ENCODE data around the gene TMEM72.

TMEM72 gene

GRCh38 chr10:44935201-44935965, 24.2 kb downstream of the TMEM72 start:
- no peak for DNase-seq

- no peak for DNase-seq
These were observed 24.8 kb downstream of the TMEM72 start for GRCh38 chr10:44935966-44936295.

- DNase-seq = no peak
These were observed 25.3 kb downstream of the TMEM72 start for GRCh38 chr10:44936314-44936975.

GRCh38 chr10:44937196-44938005, 26.3 kb downstream of the TMEM72 start:
- DNase-seq = no peak

DNA sequence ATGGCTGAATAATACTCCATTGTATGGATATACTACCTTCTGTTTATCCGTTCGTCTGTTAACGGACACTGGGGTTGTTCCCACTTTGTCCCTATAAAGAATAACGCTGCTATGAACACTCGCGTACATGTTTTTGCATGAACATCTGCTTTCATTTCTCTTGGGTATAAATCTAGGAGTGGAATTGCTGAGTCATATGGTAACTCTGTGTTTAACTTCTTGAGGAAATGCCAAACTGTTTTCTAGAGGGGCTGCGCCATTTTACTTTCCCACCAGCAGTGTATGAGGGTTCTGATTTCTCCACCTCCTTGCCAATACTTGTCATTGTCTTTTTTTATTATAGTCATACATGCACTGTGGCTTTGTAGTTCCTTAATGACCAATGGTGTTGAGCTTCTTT, 27.8 kb downstream of the TMEM72 start:
- DNase-seq = no peak

GRCh38 chr10:44939691-44940401, 28.7 kb downstream of the TMEM72 start:
- no peak for DNase-seq

DNA sequence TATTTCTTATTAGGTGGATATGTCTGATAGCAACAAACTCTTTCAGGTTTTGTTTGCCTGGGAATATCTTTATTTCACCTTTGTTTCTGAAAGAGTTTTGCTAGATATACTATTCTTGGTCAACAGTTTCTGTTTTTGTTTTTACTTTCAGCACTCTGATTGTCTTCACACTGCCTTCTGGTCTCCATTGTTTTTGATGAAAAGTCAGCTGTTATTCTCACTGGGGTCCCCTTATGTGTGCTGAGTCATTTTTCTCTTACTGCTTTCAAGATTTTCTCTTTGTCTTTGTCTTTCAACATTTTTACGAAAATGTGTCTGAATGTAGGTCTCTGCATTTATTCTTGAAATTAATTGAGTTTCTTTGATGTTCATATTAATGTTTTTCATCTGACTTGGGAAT, 33.2 kb downstream of the TMEM72 start:
- no peak for DNase-seq

DNA sequence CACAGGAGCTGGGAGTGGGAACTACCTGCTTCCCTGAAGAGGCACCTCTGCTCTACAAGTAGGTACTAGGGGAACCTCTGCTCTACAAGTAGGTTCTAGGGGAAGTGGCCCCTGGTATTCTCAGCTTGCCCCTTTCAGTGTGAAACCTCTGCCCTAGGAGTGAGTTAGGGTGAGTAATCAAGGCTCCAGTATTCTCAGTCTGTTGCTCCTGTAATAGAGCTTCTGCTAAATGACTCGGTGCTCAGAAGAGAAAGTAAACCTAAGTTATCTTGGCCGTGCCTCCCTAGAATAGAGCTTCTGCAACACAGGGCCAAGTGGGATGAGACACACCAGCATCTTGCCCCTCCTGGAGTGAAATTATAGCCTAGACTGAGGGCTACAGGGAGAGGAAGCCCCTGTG, 35.1 kb downstream of the TMEM72 start:
- DNase-seq = no peak

DNA sequence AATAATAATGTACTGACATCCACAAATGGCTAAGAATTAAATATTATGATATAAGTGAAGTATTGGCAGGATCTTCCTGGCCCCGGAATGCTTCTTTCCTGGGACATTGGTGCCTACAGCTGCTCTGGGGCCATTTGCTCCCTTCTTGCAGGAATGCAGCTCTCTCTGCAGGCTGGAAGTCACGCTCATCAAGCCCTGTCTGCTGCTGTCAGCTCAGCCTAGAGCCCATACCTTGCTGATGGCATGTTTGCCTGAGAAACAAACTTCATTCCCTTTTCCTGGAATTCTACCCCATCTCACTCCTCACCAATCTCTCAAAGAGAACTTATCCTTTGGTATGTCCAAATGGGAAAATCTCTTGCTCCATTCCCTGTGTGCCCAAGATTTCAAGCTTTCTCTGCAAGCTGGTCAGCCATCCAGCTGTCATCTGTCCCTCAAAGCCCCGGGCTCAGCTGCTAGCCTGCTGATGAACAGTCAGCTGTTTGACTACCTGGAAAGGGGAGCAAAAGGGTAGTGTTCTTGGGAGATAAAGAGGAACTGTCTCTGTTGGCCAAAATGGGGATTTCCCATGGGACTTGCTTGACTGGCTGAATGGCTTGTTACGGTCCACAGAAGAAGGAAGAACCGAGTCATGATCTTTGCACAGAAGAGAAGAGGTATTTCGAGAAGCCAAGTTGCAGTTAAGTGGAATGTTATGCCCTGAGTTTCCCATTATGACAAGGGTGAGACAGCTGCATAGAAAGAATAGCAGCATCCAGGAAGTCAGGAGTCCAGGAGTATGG, 36.4 kb downstream of the TMEM72 start:
- DNase-seq = no peak

- no peak for DNase-seq
These were observed 37.5 kb downstream of the TMEM72 start for GRCh38 chr10:44948642-44949041.

DNA sequence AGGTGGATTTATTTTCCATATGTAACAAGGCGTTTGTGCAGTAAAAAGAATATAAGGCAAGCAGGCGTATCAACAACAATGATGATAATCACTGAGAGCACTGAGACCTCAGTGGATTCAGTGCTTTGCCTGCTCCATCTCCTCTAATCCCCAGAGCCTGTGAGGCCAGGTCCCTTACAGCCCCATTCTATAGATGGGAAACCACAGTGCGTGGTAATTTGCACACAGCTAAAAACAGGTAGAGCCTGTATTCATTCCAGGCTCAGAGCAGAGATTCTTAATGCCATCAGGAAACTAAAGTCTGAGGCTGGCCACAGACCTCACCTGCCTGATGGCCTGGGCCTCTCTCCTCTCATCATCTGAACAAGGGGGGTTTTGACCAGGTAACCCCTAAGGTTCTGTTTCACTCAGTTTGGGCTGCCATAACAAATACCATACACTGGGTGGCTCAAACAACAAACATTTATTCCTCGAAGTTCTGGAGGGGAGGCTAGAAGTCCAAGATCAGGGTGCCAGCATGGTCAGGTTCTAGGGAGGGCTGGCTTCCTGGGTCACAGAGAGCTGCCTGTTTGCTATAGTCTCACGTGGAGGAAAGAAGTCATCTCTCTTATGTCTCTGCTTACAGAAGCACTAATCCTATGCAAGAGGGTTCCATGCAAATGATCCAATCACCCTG, 38.1 kb downstream of the TMEM72 start:
- DNase-seq = no peak

DNA sequence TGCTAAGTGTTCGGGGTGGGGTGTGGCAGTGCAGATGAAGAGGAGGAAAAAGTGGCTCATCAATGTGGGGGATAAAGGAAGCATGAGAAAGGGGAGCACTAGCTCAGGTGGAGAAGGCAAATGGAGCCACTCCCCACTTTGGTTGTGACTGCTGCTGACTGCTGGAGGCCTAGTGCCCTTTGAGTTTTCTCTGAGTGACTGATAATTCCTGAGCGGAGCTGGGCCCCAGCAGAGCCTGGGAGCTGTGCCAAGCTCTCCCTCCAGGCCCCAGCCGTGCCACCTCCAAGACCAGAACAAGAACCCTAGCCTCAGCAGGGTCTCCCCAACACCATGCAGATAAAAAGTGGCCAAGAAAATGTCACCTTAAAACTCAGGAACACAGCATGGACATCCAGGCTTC, 38.8 kb downstream of the TMEM72 start:
- no peak for DNase-seq

GRCh38 chr10:44950326-44951225, 39.4 kb downstream of the TMEM72 start:
- DNase-seq = no peak

DNA sequence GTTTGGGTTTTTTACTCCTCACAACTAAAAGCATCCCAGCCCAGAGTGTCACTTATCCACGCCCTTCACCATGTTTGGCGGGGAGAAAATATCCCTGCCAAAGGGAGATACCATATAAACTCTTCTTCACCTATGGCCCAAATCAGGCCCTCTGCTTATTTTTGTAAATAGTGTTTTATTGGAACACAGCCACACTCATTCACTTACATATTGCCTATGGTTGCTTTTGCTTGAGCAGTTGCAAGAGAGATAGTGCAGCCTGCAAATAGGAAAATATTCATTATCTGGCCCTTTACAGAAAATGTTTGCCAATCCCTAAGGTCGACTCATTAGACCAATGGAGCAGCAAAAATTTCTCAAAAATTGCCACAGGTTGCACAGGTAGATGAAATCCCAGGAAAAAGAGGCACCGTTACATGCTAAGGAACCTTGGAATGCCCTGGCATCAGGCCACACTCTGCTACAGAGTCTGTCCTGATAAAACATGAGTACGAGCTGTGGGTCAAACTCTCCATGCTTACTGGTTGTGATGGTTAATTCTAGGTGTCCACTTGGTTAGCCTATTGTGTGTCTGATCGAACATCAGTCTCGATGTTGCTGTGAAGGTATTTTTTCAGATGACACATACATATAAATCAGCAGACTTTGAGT, 40.6 kb downstream of the TMEM72 start:
- no peak for DNase-seq

DNA sequence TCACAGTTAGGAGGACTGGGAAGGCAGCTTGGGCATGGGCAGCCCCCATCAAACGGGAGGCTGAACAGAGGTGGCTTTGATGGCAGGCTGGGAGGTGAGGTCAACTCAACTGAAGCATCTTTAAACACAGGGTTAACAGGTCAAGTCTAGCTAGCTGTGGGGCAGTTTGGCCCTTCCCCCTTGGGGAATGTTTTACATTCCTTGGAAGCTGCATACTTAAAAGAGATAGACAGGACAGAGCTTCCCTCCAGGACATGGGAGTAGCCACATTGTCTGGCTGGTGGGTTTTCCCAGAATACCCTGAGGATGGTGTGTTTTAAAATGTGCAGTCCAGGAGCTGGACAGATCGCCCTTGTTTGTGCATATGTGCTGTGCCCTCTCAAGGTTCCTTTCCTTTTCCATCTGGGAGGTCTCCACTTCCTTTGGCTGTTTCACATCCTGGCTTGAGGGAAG, 41.7 kb downstream of the TMEM72 start:
- no peak for DNase-seq

GRCh38 chr10:44954042-44954441, 42.9 kb downstream of the TMEM72 start:
- DNase-seq = no peak

- DNase-seq = no peak
These were observed 43.8 kb downstream of the TMEM72 start for GRCh38 chr10:44954962-44955361.

- no peak for DNase-seq
These were observed 44.4 kb downstream of the TMEM72 start for GRCh38 chr10:44955413-44956070.

GRCh38 chr10:44956226-44956625, 45.1 kb downstream of the TMEM72 start:
- no peak for DNase-seq

Measured in CD4-positive, alpha-beta T cell treated with Interleukin-12 subunit alpha and Interleukin-12 subunit beta, for 1 hour (primary cell).